ENCODE results near the gene TNFAIP1.

TNFAIP1 gene

GRCh38 chr17:28324267-28324745 lies 11.3 kb upstream of the TNFAIP1 start:
- no peak for DNase-seq (ENCODE audit: extremely low spot score)
- POLR2A ChIA-PET, result no interaction called here
- CTCF ChIA-PET, result no interaction called here
- TF ChIP-seq CTCF (IDR thresholded peaks at IDR 0.05; ENCODE audit: control extremely low read depth, extremely low read depth, low read depth, missing control alignments), result no peak

- no peak for TF ChIP-seq CTCF (IDR thresholded peaks at IDR 0.05; ENCODE audit: control extremely low read depth, extremely low read depth, low read depth, missing control alignments)
- POLR2A ChIA-PET, result no interaction called here
- CTCF ChIA-PET, result interaction anchor here (1.4 to 1.5 kb wide), 2 partner anchors 14 to 23 kb away, joined by 3 read pairs; no protein-coding TSS in a partner anchor
- DNase-seq (ENCODE audit: extremely low spot score), result no peak
These were observed 10.8 kb upstream of the TNFAIP1 start for GRCh38 chr17:28324781-28325180.

- no peak for DNase-seq (ENCODE audit: extremely low spot score)
- ChIA-PET CTCF (interaction anchor here (1.1 to 1.5 kb wide), 5 partner anchors 10 to 32 kb away, joined by 3 to 4 read pairs (median 3); partner anchors contain the start of genes IFT20, POLDIP2 and TNFAIP1), POLR2A (no interaction called here)
- no peak for TF ChIP-seq CTCF (IDR thresholded peaks at IDR 0.05; ENCODE audit: control extremely low read depth, extremely low read depth, low read depth, missing control alignments)
These were observed 10.3 kb upstream of the TNFAIP1 start for GRCh38 chr17:28325211-28325610.

- no peak for TF ChIP-seq CTCF (IDR thresholded peaks at IDR 0.05; ENCODE audit: control extremely low read depth, extremely low read depth, low read depth, missing control alignments)
- CTCF ChIA-PET, result interaction anchor here (0.9 to 1.5 kb wide), 6 partner anchors 9 to 31 kb away, joined by 3 to 4 read pairs (median 3); partner anchors contain the start of genes IFT20, POLDIP2 and TNFAIP1
- POLR2A ChIA-PET, result no interaction called here
- DNase-seq (ENCODE audit: extremely low spot score), result no peak
These were observed 9.4 kb upstream of the TNFAIP1 start for GRCh38 chr17:28326114-28326513.

- DNase-seq (ENCODE audit: extremely low spot score), result no peak
- TF ChIP-seq CTCF (IDR thresholded peaks at IDR 0.05; ENCODE audit: control extremely low read depth, extremely low read depth, low read depth, missing control alignments), result no peak
- POLR2A ChIA-PET, result no interaction called here
- CTCF ChIA-PET, result interaction anchor here (2.1 kb wide), 1 partner anchor 29 kb away, joined by 6 read pairs; no protein-coding TSS in a partner anchor
These were observed 8.4 kb upstream of the TNFAIP1 start for GRCh38 chr17:28327031-28327607.

- no peak for DNase-seq (ENCODE audit: extremely low spot score)
- ChIA-PET CTCF (interaction anchor here (1.3 to 2.1 kb wide), 2 partner anchors 30 to 76 kb away, joined by 4 to 6 read pairs; no protein-coding TSS in a partner anchor), POLR2A (no interaction called here)
- TF ChIP-seq CTCF (IDR thresholded peaks at IDR 0.05; ENCODE audit: control extremely low read depth, extremely low read depth, low read depth, missing control alignments), result no peak
These were observed 7.9 kb upstream of the TNFAIP1 start for GRCh38 chr17:28327709-28328108.
